Astrocyte (in vitro differentiated cells and primary cell): ENCODE measurements around the gene TSPAN32. TPM values are rescaled to one million over a fixed set of nuclear protein-coding genes. Genes with fewer than 3 reads are reported as not detected.

Source experiments
- DNase-seq: peaks from one replicate; pipeline ENCODE4 v3.0.0-alpha.2; 2010; ENCODE audit warnings: low read depth
- FAIRE-seq: peaks from 2 replicates; lab custom pipeline; 2011; peaks lifted over from hg19 to GRCh38; lab: Jason Lieb, UNC
- H2AFZ ChIP-seq: 2 replicates; pipeline ENCODE4 v1.6.0; 2012; ENCODE audit warnings: low read depth, low read length, inconsistent platforms
- H3K27ac ChIP-seq: 2 replicates; pipeline ENCODE4 v1.5.1; 2011; ENCODE audit warnings: low read depth, low read length, inconsistent platforms
- H3K27me3 ChIP-seq: 2 replicates; pipeline ENCODE4 v1.6.0; 2011; ENCODE audit warnings: low read length, inconsistent platforms; ENCODE audit not compliant: insufficient read depth
- H3K36me3 ChIP-seq: 2 replicates; pipeline ENCODE4 v1.5.1; 2011; ENCODE audit warnings: low read length, inconsistent platforms; ENCODE audit not compliant: insufficient read depth
- H3K4me1 ChIP-seq: 2 replicates; pipeline ENCODE4 v1.5.1; 2011; ENCODE audit warnings: low read length, inconsistent platforms; ENCODE audit not compliant: insufficient read depth
- H3K4me2 ChIP-seq: 2 replicates; pipeline ENCODE4 v1.6.0; 2012; ENCODE audit warnings: low read length, inconsistent platforms
- H3K4me3 ChIP-seq: 2 replicates; pipeline ENCODE4 v1.5.1; 2011; ENCODE audit warnings: low read depth, mild to moderate bottlenecking, low read length, inconsistent platforms; ENCODE audit not compliant: insufficient read depth
- H3K79me2 ChIP-seq: 2 replicates; pipeline ENCODE4 v1.6.0; 2012; ENCODE audit warnings: mild to moderate bottlenecking, low read length, inconsistent platforms; ENCODE audit not compliant: insufficient read depth
- H3K9ac ChIP-seq: 2 replicates; pipeline ENCODE4 v1.6.0; 2012; ENCODE audit warnings: mild to moderate bottlenecking, low read length, inconsistent platforms
- H3K9me3 ChIP-seq: 2 replicates; pipeline ENCODE4 v1.5.1; 2012; ENCODE audit warnings: low read depth, mild to moderate bottlenecking, low read length, inconsistent platforms; ENCODE audit not compliant: insufficient read depth
- H4K20me1 ChIP-seq: 2 replicates; pipeline ENCODE4 v1.6.0; 2012; ENCODE audit warnings: low read length, inconsistent platforms; ENCODE audit not compliant: insufficient read depth
- H3K27ac Mint-ChIP-seq: one replicate; pipeline ENCODE4 v1.8.0; 2021; ENCODE audit warnings: mild to moderate bottlenecking, mixed read lengths; ENCODE audit not compliant: unreplicated experiment
- H3K27me3 Mint-ChIP-seq: one replicate; pipeline ENCODE4 v1.8.0; 2021; ENCODE audit warnings: low read depth, mixed read lengths; ENCODE audit not compliant: unreplicated experiment
- H3K36me3 Mint-ChIP-seq: one replicate; pipeline ENCODE4 v1.8.0; 2021; ENCODE audit warnings: low read depth, mixed read lengths; ENCODE audit not compliant: unreplicated experiment
- H3K4me1 Mint-ChIP-seq: one replicate; pipeline ENCODE4 v1.8.0; 2021; ENCODE audit warnings: low read depth, mixed read lengths; ENCODE audit not compliant: unreplicated experiment
- H3K4me3 Mint-ChIP-seq: one replicate; pipeline ENCODE4 v1.8.0; 2021; ENCODE audit warnings: mild to moderate bottlenecking, moderate library complexity, mixed read lengths; ENCODE audit not compliant: unreplicated experiment
- H3K9me3 Mint-ChIP-seq: one replicate; pipeline ENCODE4 v1.8.0; 2021; ENCODE audit warnings: mild to moderate bottlenecking, mixed read lengths; ENCODE audit not compliant: unreplicated experiment
- EZH2 ChIP-seq: IDR thresholded peaks from 2 replicates; pipeline ENCODE4 v1.6.1; 2012; ENCODE audit warnings: mild to moderate bottlenecking, low read length, inconsistent platforms; ENCODE audit not compliant: insufficient read depth
- total RNA-seq: library from RNA; stranded (reverse); gene quantifications from 2 replicates; pipeline ENCODE4 v1.2.1, GENCODE V29; 2021
- TF ChIP-seq, protein P1 (sequence below): IDR thresholded peaks from 2 replicates; pipeline ENCODE4 v1.5.1; 2011; ENCODE audit warnings: low read depth, mild to moderate bottlenecking, inconsistent platforms, low read length, moderate library complexity; ENCODE audit not compliant: insufficient read depth

TSPAN32 gene
- total RNA-seq, 1 donor from 2014 or later: not detected

DNA sequence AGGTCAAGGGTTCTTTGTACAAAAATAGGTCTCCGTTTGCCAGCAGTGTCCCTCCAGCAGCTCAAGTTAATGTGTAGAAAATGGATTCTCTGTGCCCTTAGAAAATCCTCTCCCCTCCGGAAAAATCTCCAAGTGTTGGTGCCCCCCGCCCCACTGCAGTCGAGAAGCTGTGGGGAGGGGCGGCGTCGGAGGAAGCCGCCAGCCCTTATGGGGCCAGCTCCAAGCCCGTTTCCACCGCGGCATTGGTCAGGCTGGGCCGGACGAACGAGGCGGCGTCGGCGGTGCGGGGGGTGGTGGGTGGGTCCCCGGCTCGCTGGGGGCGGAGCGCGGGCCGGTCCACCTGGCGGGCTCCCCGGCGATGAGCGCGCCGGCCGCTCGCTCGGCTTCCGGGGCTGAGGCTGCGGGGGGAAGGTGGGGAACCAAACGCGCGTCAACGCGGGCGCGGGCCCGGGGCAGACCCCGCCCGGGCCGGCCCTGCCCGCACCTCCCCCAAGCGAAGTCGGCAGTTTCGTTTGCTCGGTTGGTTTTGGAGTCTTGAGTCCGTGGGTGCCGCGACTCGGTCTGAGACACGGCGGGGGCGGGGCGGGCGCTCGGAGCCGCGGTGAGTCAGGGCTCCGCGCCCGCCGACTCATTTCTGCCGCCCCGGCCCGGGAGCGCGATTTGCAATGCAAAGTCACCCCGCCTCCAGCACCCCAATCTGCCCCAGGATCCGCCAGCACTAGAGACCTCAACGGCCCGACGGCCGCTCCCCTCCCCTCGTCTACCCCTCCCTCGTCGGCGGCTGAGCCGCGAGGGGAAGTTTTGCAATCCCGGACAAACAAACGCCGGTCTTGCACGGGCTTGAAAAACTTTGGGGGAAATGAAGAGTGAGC is 32.8 kb upstream of the TSPAN32 start:
- DNase-seq (no peak), FAIRE-seq (no peak)
- Histone ChIP-seq H3K36me3 (no peaks in the 10 kb centered on the region), H3K27ac (no peak overlapping the region), H2AFZ (peak overlapping the region; percentile 18), H3K4me3 (no peak overlapping the region), H3K79me2 (no peaks in the 10 kb centered on the region), H4K20me1 (no peaks in the 10 kb centered on the region), H3K4me1 (no peaks in the 10 kb centered on the region), H3K9me3 (no peaks in the 10 kb centered on the region), H3K9ac (no peak overlapping the region), H3K4me2 (peak overlapping the region; percentile 68), H3K27me3 (peaks cover 40% of the 10 kb centered on the region)
- Mint-ChIP-seq H3K27ac (no peak overlapping the region), H3K9me3 (peaks cover 18% of the 10 kb centered on the region), H3K4me3 (peak overlapping the region; percentile 54), H3K36me3 (no peaks in the 10 kb centered on the region), H3K4me1 (no peaks in the 10 kb centered on the region), H3K27me3 (peaks cover 65% of the 10 kb centered on the region)
- TF ChIP-seq EZH2: peak; percentile 46
- TF ChIP-seq, protein P1, sequence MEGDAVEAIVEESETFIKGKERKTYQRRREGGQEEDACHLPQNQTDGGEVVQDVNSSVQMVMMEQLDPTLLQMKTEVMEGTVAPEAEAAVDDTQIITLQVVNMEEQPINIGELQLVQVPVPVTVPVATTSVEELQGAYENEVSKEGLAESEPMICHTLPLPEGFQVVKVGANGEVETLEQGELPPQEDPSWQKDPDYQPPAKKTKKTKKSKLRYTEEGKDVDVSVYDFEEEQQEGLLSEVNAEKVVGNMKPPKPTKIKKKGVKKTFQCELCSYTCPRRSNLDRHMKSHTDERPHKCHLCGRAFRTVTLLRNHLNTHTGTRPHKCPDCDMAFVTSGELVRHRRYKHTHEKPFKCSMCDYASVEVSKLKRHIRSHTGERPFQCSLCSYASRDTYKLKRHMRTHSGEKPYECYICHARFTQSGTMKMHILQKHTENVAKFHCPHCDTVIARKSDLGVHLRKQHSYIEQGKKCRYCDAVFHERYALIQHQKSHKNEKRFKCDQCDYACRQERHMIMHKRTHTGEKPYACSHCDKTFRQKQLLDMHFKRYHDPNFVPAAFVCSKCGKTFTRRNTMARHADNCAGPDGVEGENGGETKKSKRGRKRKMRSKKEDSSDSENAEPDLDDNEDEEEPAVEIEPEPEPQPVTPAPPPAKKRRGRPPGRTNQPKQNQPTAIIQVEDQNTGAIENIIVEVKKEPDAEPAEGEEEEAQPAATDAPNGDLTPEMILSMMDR: no peak

DNA sequence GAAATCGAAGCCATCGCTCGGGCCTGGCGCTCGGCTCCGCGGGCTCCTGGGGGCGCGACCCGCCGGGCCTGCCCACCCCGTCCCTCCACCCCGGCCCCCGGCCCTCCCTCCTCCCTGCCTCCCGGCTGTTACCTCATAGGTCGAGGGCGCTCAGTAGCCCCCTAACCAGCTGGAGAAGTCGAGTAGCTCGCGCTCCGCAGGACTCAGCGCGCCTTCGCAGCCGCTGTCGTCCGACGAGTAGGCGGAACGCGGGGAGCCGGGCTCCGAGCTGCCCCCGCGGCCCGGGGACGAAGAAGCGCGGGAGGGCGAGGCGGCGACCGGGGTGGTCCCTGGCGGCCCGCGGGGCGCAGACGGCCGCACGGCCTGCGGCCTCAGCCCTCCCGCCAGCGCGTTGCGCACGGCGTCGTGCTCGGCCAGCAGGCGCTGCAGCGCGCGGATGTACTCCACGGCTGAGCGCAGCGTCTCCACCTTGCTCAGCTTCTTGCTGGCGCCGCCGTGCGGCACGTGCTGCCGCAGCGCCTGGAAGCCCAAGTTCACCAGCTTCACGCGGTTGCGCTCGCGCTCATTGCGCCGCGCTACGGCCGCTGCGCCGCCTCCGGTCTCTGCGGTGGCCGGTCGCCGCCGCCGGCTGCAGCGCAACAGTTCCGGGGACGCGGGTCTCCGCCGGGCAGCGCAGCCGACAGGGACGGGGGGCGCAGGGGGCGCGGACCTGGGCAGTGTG is 32.1 kb upstream of the TSPAN32 start:
- Mint-ChIP-seq H3K36me3 (no peaks in the 10 kb centered on the region), H3K9me3 (peaks cover 23% of the 10 kb centered on the region), H3K27me3 (peaks cover 67% of the 10 kb centered on the region), H3K4me3 (no peak overlapping the region), H3K27ac (no peak overlapping the region), H3K4me1 (no peaks in the 10 kb centered on the region)
- Histone ChIP-seq H3K4me2 (peak overlapping the region; percentile 68), H3K27me3 (peaks cover 45% of the 10 kb centered on the region), H2AFZ (no peak overlapping the region), H3K9ac (no peak overlapping the region), H3K27ac (no peak overlapping the region), H3K4me1 (no peaks in the 10 kb centered on the region), H3K79me2 (no peaks in the 10 kb centered on the region), H3K9me3 (no peaks in the 10 kb centered on the region), H3K36me3 (no peaks in the 10 kb centered on the region), H4K20me1 (no peaks in the 10 kb centered on the region), H3K4me3 (no peak overlapping the region)
- DNase-seq: peak; percentile 49
- FAIRE-seq: no peak
- TF ChIP-seq, protein P1: no peak
